Fibroblast of skin of left biceps (primary cell): ENCODE results near the gene KLF11.

Source experiments
- DNase-seq, 2 experiments: peaks; one replicate each; pipeline ENCODE4 v3.0.0-alpha.2; 2013; ENCODE audit warnings: low read depth in 2 of 2

KLF11 gene

DNA sequence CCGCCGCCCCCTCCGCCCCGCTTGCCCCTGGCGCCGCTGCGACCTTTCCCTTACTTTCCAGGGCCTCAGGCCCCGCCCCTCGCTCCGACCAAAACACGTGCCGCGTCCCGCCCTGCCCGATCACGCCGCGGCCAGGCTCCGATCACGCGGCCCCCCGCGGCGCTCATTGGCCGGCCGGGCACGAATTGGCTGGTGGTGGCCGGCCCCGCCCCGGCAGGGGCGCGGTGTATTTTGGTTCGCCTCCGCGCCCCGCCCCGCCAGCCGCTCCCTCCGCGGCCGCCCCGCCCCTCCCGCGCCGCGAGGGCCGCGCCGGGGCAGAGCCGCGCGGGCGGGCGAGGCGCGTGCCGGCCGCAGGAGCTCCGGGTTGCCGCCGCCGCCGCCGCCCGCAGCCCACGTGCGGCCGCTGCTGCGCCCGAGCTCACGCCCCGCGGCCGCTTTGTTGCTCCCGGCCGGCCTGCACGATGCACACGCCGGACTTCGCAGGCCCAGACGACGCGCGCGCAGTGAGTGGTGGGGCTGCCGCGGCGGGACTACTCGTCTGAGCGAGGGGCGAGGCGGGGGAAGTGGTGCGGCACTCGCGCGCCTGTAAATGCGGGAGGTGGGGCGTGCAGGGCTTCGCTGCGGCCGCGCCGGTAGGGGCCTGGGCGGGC lies at the start of gene KLF11:
Gene KLF11 (plus strand): TSS at position 295 of the 650 bp plus-strand sequence. CDS start 167 bp downstream, at position 462.
- peak; percentile 73 to 74 for DNase-seq

DNA sequence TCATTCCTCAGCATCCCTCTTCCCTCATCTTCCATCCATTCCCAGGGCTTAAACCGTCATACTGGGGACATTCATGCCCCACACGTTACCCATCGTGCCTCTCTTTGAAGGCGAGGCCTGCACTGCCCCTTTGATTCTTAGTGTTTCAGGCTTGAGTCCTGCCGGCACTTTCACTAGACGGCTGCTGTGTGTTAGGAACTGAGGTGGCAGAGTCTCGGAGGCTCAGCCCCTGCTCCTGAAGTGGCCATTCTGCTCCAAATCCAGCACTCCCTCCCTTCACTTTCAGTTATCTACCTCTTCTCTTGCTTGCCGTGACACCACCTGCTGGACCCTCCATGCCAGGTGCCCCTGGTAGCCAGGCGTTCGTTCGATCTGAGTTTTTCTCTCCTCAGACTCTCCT lies 48.9 kb upstream of the KLF11 start:
- DNase-seq, result no peak

DNA sequence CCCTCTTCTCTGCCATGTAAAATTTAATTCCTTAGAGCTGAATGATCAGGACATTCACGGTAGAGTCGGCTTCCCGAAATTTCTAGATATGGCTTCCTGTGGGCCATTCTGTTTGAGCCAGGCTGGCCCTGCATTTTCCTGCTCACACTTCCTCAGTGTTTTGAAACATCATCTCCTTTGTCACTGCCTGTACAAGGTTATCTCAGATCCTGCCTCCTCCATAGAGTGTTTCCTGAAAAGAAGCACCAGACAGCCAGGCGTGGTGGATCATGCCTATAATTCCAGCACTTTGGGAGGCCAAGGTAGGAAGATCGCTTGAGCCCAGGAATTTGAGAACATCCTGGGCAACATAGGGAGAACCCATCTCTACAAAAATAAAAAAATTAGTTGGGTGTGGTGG lies 48.3 kb upstream of the KLF11 start:
- DNase-seq, result no peak

DNA sequence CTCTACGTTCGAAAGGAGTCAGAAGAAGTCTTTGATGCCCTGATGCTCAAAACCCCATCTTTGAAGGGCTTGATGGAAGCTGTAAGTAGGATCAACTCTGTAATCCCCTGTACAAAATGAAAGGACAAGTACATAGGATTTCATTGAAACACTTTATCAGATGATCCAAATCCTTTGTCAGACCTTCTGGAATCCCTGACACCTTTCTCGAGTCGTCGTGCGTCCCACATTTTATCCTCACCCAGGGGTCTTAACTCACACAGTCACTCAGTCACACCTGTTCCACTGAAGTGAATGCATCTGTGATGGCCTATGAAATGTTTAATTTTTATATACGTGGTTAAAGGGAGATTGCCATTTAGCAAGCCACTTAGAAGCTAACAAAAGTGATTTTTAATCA lies 47.0 kb upstream of the KLF11 start:
- DNase-seq, result no peak

DNA sequence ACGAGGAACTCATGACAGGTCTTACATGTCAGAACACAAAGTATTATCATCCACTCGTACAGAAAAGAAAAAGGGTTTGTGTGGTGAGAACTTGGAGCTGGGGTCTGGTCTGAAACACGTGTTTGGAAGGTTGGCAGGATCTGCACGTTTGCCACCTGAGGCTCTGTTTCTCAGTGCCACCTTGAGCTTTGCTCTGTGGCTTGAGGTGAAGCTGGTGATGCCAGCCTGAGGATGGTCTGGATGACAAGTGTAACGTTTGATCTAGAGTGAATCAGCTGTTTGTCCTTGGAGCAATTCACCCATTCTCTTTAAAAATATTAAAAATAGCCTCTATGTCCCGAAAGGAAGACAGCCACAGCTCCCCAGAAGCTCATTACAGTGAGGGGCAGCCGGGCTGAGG lies 45.4 kb upstream of the KLF11 start:
- no peak for DNase-seq

DNA sequence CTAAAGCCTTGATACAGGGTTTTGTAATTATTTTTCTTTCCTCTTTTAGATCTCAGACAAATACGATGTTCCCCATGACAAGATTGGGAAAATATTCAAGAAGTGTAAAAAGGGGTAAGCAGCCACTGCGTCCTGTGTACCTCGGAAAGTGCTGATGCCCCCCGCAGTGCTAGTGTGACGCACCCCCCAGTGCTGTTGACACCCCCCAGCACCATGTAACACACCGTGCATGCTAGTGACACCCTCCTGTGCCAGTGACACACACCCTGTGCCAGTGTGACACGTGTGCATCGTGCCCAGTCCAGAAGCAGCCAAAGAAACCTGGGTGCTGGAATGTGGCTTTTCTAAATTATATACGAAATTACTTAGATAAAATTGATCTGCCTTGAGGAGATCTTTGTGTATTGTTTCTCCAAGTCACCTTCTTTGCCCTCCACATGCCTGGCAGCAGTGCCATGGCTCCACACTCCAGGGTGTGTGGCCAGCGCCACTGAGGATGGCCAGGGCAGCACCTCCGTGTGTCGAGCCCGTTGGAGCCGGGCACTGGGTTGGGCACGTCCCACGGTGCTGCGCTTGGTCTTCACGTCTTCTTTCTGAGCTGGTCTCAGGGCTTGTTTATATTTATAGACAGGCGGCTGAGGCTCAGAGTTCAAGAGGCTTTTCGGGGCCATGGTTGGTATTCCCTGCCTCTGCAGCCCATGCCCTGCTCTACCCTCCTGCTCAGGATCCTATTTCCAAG lies 44.3 kb upstream of the KLF11 start:
- DNase-seq, result no peak

DNA sequence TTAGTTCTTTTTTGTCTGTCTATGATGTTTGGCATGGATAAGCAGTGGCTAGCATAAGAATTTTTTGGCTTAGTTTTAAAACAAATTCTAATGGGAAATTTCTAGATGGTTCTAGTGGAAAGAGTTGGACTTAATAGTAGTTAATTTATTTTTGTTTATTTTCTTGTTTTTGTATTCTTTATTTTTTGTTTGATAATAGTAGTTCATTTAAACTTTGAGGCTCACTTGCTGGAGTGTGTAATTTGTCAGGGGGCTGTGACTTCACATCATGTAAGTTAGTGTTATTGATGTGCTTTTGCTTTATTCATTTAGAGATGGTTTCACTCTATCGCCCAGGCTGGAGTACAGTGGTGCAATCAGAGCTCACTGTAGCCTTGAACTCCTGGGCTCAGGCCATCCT lies 43.7 kb upstream of the KLF11 start:
- DNase-seq, result no peak

DNA sequence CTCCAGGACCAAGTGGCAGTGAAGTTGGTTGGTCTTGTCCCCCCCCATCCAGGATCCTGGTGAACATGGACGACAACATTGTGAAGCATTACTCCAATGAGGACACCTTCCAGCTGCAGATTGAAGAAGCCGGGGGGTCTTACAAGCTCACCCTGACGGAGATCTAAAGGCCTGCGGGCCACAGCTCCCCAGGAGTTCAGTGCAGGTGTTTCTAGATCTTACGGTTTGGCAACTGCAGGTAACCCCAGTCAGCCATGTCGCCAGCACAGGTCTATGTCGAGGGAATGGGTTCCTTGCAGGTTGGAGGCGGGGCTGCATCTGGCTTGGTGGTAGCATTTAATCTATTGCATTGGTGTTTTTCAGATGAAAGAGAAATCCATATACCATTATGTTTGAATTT lies 42.8 kb upstream of the KLF11 start:
- no peak for DNase-seq

DNA sequence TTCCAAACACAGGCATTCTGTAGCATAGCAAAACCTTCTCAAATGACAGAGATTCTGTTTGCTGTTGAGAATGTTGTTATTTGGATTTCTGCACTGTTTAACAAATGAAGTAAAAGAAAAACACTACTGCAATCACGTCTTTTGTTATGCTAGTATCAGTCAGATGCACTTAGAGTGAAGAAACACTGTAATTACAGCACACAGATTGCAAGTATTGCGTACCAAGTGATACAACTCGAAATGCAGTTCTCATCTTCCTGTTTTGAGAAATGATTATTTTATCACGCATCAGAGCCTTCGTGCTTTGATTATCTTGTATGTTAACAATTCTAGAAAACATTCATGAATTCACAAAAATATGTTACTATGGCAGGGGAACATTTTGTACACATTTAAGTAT lies 41.8 kb upstream of the KLF11 start:
- DNase-seq, result no peak

DNA sequence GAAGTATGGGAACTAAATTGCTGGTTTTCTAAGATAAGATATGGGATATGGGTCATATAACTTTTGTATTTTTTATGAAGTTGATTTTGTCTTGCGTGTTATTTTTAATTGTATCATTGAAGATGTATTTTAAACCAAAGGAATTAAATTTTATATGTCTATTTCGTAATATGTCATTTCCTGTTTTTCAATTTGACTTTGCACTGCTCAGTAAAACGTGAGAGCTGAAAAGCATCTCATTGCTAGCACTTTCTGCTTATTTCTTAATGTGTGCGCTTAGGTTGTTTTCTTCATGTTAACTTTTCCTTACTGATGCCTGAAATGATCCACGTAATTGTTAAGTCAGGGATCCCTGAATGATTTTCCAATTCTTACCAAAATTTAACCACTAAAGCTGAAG lies 41.2 kb upstream of the KLF11 start:
- no peak for DNase-seq

DNA sequence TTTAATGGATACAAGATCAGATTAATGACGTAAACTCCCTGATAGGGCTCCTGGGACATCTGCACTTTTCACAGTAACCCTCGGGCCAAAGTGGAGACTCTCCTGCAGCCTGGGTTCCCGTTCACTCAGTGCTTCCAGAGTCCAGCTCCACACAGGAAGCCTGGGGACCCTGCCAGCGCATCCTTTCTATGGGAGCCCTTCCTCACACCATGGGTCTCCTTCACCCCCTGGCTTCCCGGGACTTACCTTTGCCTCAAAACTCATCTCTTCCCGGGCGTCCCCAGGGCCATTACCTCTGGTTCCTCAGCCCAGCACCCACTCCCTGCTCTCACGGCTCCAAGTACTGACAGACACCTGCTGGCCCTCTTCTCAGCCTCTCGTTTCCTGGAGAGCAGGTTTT lies 40.7 kb upstream of the KLF11 start:
- no peak for DNase-seq

DNA sequence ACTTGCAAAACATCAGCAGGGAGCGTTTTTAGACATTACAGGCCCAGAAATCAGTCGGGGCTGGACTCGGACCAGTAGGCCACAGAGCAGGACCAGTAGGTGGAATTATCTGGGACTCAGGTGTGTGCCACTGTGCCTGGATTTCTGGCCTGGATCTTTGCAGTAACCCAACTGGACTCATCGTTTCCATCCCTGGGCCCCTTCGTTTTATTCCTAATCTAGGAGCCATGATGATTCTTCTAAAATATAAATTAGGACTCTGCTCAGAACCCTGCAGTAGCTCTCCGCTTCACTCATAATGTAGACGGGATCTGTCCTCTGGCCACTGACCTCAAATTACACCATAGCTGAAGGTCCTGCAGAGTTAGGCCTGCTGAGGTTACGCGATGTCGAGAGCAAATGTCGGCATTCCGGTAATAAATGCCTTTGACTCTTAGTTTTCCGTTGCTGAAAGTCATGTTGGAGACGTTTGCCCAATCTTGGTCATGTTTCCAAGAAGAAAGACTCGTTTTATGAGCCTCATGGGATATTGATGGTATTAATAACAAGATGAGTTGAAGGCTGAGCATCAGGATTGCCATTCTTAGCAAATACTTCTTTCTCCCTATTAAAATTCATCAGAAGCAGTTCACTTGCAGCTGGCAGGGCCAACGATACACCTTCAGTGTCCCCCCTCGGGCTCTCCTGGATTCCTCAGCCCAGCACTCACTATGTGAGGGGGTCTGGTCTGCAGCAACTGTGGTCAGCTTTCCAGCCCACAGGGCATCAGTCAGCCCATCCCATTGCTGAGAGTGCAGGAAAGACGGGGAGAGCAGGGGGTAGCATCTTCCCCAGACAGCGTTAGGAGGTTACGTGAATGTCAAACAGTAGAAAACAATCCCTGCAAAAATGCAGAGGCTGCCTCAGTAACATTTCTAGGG lies 39.9 kb upstream of the KLF11 start:
- DNase-seq, result no peak

DNA sequence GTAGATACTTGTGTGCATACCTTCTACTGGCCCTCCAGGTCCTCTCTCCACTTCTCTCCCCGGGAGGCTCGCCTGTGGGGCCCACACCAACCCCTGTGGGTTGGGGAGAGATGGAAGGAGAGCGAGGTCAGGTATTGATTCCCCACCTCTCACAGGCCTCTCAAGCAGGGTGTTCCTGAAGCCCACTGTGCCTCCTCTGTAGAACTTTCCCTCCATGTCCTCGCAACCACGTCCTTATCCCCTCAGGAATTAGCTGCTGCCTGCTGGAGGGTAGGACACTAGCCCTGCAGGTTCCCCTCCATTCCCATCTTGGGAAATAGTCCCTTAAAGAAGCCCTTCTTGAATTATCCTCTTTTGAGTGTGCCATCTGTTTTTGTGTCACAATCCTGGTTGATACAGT lies 38.9 kb upstream of the KLF11 start:
- DNase-seq, result no peak

DNA sequence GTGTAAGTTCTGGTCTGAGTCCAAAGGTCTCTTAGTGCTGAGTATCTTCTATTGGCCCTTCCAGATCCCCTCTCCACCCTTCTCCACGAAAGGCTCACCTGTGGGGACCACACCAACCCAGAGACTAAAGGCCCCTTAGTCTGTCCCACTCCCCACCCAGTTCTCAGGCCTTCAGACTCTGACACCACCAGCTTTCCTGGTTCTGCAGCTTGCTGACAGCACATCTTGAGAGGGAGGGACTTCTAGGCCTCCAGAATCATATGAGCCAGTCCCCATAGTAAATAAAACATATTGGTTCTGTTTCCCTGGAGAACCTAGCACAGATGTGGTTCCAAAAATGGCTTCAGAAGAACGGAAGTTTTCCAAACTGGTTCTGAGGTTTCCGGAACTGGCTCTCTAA lies 38.5 kb upstream of the KLF11 start:
- DNase-seq, result no peak

DNA sequence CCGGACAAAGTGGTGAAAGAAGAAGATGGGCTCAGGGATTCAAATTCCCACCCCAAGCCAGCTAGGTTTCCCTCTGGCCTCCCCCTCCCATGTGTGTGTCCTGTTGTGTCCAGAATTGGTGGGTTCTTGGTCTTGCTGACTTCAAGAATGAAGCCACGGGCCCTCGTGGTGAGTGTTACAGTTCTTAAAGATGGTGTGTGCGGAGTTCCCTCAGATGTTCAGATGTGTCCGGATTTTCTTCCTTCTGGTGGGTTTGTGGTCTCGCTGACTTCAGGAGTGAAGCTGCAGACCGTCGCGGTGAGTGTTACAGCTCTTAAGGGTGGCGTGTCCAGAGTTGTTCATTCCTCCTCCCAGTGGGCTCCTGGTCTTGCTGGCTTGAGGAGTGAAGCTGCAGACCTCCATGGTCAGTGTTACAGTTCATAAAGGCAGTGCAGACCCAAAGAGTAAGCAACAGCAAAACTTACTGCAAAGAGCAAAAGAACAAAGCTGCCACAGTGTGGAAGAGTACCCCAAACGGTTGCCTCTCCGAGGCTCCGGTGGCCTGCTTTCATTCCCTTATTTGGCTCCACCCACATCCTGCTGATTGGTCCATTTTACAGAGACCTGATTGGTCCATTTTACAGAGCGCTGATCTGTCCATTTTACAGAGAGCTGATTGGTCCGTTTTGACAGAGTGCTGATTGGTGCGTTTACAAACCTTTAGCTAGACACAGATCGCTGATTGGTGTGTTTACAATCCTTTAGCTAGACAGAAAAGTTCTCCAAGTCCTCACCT lies 37.7 kb upstream of the KLF11 start:
- DNase-seq, result no peak

DNA sequence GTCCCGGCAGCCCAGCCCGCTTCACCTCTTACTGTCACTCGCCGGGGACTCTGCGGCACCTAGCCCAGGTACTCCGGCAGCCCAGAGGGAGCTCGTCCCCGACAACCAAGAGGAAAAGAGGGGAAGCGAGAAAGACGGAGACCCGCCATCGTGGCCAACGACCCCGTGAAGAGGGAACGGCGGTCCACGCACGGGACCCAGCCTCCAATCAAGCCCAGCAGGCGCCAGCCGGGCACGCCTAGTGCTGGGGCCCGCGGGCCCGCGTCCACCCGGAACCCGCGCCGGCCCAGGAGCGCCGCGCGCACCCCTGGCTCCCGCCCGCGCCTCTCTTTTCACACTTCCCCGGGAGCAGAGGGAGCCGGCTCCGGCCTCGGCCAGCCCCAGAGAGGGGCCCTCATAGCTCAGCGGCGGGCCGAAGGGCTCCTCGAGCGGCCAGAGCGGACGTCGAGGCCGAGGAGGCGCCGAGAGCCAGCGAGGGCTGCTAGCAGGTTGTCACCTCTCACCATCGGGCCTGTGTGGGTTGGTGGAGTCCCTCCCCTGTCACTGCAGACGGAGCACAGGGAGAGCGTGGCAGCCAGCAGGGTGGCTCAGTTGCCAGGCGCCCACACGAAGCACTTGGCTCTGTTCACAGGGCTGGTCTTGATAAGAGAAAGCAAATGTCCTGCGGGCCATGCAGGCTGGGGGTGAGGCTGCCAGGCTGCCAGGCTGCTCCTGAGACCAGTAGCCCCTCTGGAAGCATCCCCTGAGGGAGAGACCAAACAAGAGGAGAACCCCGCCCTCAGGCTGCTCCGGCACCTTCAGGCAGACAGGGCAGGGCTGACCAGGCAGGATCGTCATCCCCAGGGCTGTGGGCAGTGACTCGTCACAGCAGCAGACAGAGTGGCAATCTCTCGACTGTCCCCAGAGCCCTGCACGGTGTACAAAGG lies 36.9 kb upstream of the KLF11 start:
- DNase-seq, result no peak

DNA sequence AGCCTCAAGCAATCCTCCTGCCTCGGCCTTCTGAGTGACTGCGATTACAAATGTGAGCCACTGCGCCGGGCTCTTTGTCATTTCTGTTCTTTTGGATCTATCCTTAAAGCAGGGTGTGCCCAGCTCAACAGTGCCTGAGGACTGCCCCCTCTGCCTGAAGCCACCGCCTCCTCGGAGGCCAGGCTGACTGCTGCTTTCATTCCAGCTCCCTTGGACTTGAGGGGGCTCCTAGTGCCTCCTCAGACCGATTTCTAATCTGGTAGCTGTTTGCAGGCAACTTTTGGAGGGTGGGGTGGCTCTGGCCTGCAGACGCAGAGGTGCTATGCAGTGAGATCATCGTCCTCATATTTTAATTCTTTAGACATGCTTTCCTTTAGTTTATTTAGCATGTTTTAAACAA lies 35.9 kb upstream of the KLF11 start:
- no peak for DNase-seq

DNA sequence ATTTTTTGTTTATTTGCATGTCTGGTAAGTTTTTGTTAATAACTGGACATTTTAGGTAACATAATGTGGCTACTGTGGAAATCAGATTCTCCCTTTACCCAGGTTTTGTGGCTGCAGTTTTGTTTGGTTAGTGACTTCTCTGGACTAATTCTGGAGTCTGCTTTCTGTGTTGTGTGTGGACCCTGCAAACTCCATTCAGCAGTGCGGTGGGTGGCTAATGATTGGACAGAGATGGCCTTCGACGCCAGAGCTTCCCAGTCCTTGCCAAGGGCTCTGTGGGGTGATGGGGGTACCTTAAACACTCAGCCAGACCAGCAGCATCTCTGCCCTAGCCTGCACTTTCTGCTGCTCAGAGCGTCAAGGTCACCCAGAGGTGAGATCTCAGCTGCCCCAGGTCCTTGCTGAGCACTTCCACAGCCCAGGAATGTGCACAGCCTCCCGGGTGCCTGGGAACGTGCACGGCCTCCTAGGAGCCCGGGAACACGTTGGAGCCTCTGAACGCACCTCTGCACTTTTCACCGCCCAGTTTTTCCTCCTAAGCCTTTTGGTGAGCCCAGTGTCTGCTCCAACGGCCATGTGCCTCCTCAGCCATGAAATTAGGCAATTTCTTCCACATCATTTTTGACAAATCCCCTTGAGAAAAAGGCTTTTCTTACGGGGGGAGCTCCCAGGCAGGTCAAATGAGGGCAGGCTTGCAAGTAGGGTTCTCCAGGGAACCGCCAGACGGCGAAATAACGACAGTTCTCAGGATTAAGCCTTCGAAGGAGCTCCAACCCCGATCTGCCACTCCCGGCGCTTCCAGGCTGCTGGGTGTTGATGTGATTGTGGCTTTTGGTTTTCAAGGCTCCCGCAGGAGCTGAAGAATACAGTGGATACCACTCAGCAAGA lies 35.2 kb upstream of the KLF11 start:
- DNase-seq, result no peak

DNA sequence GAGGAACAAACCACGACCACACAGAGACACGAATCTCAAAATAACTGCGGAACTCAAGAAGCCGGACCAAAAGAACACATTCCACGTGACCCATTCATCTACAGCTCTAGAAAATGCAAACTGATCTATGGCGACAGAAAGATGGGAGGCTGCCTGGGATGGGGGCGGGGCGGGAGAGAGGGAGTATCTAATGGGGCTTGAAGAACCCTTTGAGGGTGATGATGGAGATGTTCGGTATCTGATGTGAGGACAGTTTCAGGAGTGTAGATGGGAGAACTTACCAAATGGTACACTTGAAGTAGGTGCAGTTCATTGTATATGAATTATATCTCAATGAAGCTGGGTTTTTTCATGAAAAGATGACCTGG lies 34.6 kb upstream of the KLF11 start:
- no peak for DNase-seq

DNA sequence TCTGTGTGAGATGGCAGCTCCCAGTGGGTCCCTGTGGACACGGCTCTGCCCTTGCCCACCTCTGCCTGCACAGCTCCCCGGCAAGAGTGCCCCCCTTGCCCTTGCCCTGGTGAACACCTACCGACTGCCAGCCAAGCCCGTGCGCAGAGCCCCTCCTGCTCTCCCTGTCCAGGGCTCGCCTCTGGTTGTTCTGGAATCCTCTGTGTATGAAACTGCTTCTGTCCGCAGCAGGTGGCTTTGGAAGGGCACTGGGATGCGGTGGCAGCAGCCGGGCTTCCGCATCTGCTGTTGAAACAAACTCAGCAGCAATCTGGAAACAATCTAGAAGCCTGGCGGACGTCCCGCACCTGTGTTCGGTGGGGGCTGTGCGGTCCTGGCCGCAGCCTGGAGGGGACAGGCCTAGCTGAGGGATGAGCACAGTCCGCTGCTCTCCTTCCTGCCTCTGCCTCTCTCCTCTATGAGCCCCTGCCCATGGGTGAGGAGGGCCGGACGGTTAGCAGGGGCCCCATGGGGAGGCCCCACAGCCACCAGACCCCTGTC lies 34.0 kb upstream of the KLF11 start:
- no peak for DNase-seq
